NCI-H146 treated with DMSO at 0.1 percent for 48 hours (cell line): ENCODE data around the gene RFTN1.

Experiments
- DNase-seq: peaks from one replicate; lab custom pipeline; 2025; ENCODE audit not compliant: unreplicated experiment; lab: John Stamatoyannopoulos, UW

Gene RFTN1

DNA sequence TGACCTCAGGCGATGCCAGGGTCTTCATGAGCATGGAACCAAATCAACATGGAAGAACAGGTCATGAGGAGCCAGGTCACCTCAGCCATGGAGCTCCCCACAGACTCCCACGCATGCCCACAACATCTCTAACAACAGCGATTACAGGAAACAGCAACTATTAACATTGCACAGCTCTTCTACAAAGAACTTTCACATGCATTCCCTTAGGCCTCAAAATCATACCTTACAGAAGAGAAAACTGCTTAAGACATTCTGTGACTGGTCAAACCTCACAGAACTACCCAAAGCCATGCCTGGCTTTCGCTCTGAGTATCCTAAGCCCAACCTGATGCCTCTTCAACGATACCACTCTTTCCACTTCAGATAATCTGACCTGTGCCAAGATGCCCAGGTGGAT, 130.7 kb downstream of the RFTN1 start:
- no peak for DNase-seq

DNA sequence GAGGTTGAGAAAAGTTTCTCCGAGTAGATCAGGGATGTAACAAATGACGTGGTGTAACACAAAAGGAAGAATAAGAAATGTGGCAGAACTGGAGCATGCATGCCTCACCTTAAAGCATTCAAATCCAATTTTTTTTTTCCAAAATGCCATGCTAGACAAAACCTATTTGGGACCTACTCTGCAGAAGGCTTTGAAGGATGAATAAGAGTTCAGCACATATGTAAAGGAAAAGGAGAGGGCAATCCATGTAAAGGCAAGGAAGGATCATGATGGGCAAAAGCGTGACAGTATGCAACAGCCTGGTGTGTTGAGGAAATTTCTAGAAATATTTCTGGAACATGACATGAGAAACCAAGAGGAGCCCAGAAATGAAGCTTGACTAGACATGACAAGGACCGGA, 132.1 kb downstream of the RFTN1 start:
- no peak for DNase-seq

DNA sequence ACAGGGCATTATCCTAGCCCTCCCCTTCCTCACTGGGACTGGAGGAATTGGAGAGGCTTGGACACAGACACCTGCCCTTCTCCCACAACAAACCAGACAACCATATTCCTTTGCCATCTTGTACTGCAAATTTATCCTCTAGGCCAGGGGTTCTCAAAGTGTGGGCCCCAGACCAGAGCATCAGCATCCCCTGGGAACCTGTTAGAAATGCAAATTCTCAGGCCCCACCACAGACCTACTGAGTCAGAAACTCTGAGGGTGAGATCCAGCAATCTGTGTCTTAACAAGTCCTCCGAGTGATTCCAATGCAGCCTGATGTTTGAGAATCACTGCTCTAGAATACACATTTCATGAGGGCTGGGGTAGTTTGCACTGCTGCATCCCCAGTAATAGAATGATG, 133.1 kb downstream of the RFTN1 start:
- DNase-seq = no peak

DNA sequence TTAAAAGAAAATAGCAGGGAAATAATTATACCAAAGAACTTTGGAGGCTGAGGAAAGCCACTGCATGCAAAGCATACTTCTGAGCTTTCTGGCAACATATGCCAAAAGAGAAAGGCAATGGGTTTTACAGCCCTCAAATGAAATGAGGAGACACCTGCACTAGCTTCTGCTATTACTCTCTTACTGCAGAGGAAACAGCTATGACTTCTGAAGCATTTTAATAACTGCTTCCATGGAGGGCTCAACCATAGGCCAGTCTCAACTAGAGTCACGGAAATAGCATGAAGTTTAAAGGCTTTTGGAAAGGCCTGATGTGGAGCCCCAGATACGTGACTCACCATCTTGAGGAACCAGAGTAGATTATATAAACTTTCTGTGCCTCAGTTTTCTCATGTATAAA, 133.7 kb downstream of the RFTN1 start:
- no peak for DNase-seq

DNA sequence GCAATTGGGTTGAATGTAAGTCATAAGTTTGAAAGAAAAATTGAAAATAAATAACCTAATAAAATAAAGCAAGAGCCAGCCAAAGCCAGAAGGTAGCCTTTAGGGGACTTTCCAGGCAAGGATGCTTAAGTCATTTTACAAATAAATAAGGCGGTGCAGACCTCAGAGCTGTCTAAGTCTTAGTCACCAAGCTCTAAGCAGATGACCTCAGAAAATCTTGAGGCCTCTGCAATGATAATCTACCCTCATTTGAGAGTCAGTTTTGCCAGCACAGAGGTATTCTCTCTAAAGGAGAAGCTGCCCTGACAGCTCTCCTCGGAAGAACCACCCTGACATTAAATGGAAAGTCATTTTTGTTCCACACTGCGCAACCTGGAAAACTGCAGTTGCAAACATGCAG, 134.6 kb downstream of the RFTN1 start:
- DNase-seq = no peak

DNA sequence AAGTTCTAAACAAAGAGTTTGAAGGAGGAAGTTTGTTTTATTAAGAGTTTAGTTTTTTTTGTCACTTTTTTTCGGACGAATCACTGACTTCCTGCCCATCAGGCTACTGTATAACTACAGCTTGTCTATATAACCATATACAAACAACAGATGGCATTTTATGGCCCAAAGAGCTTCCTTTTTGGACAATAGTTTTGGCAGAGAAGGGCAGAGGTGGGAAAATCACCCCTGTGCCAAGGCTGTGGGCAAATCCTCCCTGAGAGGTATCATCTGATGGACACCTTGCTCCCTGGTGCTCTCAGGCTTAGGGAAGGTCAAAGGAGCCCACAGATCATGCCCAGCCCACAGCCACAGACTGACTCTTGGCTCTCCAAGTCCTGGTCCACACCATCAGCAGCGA, 135.1 kb downstream of the RFTN1 start:
- no peak for DNase-seq

DNA sequence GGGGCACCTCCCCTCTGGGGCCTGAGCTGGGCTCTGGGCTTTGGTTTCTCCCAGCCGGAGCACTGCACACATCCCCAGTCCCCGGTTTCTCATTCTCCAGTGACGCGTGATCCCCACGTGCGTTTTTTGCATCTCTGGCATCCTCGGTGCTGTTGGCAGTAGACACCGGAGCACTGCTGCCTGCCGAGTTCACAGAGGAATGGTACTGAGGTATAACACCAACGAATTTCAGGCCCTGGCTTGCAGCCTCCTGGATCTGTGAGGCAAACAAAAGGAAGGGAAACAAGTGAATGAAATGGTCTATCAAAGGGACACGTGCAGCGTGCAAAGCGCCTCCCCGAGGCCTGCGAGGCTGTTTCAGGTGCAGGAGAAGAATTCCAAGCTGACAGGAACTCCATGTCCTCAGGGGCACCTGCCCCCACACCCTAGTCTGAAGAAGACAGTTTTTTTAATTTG, 135.6 kb downstream of the RFTN1 start:
- DNase-seq = no peak

DNA sequence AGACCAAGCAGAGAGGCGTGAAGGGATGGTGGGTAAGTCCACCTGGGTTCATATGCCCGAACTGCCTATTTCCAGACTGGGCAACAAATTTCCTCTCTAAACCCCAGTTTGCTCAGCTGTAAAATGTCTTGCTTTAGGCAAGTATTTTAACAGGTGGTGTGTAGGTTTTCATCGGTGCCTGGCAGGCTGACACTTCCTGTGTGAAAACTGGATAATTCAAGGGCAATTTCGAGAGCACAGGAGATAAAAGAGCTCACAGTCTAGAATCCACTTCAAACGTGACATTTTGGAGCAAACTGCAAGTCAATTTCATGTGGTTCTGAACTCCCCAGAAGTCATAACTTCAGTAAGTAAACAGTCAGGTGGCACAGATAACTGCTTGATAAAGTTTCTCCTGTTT, 136.3 kb downstream of the RFTN1 start:
- DNase-seq = peak; percentile 3

DNA sequence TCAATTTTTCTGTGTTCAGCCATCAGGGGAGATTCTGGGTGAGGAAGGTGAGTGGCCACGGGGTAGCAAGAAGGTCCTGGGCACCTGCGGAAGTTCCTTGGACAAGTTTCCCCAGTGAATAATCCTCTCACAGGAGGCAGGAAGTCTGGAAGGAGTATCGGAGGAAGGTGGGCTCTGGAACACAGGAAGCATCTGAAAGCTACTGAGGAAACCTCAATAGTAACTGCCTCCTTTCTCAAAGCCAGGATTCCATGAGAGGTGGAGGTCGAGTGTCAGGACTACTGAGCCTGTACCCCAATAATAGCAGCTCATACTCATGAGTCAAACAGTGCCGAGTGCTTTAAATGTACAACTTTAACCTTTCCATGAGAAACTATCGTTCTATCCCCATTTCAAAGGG, 137.6 kb downstream of the RFTN1 start:
- DNase-seq = no peak

DNA sequence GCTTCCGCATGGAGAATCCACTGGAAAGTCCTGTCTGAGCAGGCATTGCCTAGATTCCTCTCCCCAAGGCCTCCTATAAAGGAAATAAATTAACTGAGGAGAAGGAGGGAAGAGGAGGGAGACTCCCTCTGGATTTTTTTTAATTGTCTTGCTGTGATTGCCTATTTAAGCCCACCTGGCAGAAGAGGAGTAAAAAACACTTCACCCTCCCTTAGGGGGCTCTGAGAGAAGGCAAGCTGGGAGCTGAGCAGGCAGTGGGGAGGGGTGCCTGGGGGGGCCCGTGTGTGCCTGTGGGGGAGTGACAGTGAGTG, 138.6 kb downstream of the RFTN1 start:
- DNase-seq = no peak

DNA sequence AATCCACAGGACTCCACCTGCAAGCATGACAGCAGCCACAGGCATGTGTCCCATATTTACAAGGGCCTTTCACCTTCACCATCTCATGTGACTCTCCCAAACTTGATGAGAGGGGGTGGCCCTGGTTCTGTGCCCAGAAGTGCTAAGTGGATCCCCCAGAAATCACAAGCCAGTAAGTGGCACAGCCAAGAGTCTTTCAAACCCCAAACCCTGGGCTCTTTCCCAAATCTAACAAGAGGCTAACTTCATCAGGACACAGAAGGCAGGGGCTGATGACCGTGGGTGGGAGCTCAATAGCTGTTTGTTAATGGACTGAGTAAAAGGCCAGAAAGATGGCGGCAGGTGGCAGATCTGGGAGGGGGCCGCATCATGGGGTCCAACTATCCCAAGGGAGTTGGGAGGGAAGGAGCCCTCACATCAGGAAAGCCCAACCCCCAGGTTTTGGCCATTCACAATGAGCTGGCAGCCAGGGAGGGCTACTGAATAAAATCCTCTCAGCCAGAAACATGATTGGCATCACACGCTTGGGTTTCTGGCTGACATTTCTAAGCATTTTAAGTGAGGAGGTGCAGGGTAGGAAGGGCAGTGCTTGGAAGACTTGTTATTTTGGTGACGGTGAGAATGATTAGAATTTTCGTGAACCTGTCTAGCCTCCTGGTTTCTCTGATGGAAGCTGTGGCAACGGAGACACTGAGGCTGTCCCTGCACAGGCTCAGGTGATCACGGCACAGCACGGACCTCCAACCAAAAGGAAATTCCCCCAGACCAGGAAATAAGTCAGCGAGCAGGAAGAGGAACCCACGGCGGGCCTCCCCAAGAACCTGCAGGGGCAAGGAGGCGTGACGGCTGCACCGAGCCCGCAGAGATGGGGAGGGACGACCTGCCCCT, 139.2 kb downstream of the RFTN1 start:
- DNase-seq = no peak

DNA sequence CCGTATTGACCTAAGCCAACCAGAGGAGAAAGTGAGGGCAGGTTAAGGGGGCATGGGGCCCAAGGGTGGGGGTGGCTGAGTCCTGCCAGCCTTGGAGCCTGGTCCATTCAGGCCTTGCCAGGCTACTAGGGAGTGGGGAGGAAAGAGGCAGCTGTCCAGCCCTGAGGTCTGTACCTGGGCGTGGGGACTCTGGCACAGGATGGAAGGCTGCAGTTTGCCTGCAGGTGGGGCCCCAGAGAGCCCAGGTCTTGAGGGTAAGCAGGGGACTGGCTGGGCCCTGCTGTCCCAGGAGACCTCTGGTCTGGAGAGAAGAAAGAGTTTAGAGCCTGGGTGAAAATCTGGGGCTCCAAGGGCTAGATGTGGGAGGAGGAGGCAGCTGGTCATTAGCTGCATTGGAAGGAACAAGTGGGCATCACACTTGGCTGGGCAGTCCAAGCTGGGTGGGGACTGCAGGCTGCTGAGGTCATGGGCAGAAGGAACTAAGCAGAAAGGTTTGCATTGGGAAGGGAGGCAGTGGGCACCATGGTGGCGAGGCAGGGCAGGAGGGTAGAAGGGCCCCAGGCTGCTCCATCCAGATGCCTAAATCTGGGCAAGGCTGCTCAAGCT, 140.1 kb downstream of the RFTN1 start:
- no peak for DNase-seq

DNA sequence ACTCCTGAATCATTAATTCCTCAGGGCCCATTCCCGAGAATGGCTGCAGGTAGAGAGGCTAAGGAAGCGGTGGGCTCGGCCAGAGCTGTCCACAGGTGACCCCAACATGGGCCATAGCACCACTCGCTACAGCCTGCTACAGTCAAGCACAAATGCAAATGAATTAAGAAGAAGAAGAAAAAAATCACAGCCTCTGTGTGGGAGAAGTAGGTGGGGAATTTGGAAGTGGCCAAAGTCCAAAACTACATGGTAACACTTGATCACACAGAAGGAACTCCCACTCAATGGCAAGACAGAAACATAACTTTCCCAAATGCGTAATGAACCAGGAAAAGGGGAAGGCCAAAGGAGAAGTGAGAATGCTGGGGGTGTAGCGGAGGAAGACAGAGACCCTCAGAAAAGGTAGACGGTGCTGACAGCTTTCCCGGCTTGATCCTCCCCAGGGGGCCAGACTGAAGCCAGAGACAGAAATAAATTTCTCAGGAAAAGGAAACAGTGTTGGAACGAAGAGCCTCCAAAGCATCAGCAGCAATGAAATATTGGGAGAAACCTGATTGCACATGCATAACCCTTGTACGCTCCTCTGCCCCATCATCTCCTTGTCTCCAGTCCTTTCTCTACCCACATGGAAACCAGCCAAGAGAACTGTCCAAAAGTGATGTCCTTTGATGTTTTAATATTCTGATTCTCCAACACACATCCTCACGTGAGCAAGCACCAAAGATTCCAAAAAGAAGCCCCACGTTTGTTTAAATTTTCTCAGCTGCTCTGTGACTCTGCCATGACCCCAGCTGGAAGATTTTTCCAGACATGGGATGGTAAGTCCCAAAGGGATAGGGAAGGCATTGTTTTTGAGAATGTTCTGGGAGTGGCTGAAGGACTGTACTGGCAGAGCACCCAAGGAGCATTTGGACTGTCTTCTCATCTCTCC, 140.9 kb downstream of the RFTN1 start:
- no peak for DNase-seq

DNA sequence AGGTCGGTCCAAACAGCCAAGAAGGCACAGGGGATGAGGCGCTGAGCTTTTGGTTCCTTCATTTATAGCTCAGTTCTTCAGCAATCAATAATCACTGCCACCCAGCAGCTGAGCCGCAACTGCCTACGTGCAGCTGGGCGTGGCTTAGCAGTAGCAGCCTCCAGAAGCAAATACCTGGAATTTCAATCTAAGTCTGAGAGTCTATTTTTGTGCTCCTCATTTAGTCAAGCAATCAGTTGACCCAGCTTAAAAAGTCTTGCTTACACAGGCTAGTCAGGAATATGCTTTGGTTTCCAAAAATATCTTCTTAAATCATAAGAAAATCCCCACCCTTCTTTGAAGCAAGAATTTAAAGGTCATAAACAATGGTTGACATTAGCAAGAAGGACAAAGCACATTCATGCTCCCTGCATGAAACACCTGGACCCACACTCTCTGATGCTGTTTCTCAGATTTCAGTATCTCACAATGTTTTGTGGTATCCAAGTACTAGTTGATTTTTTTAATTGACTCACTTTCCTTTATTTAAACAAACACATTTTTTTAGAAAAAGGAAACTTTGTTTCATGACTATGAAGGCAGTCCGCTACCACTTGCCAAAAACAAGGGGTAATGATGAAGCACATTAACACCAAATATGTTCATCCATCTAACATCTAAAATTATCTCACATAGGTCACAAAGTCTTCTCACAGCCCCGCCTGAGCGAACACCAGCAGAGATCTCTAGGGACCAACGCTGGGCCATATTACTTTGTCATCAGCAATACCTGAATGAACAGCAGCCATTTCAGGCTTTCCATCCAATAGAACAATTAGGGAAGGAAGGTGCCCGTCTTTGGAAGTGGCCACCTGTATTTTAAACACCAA, 142.4 kb downstream of the RFTN1 start:
- DNase-seq = peak; percentile 53

DNA sequence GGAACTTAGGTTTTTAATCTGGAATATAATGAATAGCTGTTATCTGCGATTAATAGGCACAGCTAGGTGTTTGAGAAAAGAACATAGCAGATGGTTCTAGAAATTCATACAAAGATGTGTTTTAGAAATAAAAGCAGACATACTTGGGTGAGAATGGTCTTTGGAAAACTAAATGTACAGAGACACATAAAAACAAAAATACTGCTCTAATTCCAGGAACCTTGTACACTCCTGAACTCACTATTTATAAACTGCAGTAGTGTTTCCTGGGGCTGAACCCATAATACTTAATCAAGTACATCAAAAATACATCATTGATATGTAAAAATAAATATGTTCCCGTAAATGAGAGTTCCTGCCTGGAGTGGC, 143.0 kb downstream of the RFTN1 start:
- no peak for DNase-seq

DNA sequence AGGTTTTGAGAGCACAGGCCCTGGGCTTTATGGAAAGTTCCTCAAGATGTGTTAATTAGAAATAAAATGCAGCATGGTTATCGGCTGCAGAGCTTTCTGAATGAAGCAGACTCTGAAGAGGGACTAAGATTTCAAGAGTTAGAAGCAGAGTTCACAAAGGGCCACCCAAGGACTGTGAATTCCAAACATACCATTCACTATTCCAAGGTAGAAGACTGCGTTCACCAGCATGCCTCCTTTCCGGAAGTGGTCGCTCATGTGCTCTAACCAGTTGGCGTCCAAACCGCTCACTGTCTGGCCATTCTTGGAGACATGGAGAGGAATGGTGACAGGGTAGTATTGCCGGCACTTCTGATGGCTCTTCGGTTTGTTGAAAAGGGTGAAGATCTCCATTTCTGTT, 143.6 kb downstream of the RFTN1 start:
- DNase-seq = no peak

DNA sequence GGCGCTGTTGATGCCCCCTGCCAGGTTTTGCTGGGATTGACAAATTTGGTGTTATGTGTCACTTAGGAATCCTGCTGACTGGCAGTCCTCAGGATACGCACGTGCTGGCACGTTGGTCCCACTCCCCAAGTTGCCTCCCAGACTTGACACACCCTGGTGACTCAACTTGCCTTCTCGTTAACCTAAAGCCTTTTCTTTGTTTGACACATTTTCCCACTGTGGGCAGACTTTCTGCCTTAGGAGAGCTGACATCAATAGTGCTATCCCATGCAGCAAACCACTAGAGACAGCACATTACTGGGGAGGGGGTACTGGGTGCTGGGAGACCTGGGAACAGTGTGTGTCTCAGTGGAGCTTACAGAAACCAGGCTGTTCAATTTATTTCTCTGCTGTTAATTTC, 144.2 kb downstream of the RFTN1 start:
- DNase-seq = no peak

DNA sequence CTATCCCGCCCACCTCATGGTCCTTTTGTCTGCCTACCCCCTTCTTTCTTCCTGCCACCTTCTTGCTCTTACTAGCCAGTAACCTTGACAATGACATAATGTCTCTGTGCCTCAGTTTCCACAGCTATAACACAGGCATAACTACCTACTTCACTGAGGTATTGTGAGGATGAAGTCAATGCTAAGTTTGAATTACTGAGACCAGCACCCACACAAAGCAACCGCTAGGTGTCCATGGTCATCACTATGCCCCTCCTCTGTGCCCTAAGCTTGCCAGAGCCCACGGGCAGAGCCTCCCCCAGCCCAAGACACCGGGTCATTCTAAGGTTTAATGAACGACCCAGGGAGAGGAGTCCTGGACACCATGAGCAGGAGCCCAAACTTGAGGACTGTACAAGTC, 146.9 kb downstream of the RFTN1 start:
- no peak for DNase-seq

DNA sequence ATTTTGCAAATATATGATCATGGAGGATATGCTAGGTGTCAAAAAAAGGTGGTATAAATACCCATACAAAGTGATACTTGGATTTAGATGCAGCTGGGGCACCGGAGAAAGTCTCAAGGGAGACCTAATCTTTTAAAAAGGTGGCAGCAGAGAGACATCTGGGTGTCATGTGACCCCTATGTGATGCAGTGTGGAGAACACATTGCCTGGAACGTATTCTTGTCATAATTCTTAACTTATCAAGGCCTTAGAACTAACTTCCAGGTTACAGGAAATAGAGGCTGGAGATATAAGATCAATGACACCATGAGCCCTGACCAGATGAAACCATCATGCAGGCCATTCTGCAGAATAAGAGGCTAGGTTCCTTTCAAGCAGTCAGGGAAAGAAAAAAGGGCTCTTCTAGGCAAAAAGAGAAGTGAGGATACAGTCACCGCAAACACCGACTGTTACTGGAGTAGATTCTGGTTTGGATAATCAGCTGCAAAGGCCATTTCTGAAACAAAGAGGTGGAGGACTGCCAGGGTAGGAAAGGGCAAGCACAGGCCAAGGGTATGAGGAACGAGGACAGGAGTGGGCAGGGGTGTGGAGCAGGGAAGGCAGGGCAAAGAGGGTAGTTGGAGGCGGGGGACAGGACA, 147.9 kb downstream of the RFTN1 start:
- DNase-seq = no peak

DNA sequence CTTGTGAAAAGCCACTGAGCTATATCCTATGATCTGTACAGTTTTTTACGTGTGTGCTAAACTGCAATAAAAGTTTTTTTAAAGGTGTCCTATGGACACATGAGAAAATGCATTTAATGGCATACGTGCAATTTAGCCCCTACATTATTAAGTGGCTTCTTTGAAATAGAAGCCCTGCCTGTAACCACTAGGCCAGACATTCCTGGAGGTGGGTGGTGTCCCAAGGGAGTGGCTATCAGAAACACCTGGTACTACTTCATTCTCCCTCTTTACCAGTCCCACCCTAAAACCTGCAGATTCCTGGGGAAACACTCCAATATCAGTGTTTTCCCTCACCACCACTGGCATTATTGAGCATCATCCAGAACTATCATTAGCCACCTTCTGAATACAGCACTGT, 148.5 kb downstream of the RFTN1 start:
- no peak for DNase-seq
